ENCODE data around the gene MAD1L1. TPM values are rescaled to one million over a fixed set of nuclear protein-coding genes. Genes with fewer than 3 reads are reported as not detected.
"Not testable (repeated sequence)": the region's sequence is repeated elsewhere in the genome, so short reads cannot be mapped to it uniquely, and the experiment has no call there.

MAD1L1 gene
- polyA plus RNA-seq, 1 experiment: 32.0 TPM

DNA sequence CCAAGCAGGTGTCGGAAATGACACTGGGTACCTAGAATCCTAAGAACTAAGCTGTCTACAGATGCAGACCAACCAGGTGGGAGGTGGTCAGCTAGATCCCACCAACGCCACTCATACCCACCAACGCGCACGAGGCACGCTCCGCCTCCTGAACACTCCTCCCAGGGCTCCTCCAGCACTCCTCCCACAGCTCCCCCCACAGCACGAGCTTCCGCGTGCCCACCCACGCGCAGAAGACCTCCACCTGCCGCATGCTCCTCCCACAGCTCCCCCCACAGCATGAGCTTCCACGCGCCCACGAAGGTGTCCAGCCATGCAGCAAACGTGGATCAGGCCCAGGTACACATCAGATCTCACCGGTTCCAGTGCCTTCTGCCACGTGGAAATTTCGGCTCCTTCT, 196.0 kb downstream of the MAD1L1 start:
- DNase-seq (ENCODE audit: low read depth): no peak
- Histone ChIP-seq H3K36me3 (ENCODE audit: control insufficient read depth, insufficient read depth, low read length) (no peaks in the 10 kb centered on the region), H3K4me3 (ENCODE audit: low read depth, low read length) (no peak overlapping the region), H3K27me3 (ENCODE audit: control insufficient read depth, insufficient read depth, low read length) (no peaks in the 10 kb centered on the region)
- ChIA-PET POLR2A (no interaction called here), CTCF (no interaction called here)
- no peak for TF ChIP-seq CTCF (IDR thresholded peaks at IDR 0.05; ENCODE audit: insufficient read depth, low read depth, low read length)

DNA sequence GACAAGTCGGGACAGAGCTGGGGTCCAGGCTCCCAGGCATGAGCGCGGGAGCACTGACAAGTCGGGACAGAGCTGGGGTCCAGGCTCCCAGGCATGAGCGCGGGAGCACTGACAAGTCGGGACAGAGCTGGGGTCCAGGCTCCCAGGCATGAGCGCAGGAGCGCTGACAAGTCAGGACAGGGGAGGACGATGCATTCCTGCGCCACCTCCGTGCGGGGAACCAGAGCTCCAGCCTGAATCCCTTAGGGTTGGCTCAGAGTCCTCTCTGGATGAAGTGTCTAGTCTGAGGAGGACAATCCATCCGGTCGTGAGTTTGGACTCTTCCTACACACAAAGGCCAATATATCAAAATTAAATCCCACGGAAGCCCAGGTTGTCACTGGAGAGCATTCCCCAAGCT, 196.5 kb downstream of the MAD1L1 start:
- POLR2A ChIA-PET: interaction anchor here (0.6 kb wide), 1 partner anchor 130 kb away, joined by 3 read pairs; no protein-coding TSS in a partner anchor
- CTCF ChIA-PET: interaction anchor here (0.7 kb wide), 1 partner anchor 312 kb away, joined by 3 read pairs; no protein-coding TSS in a partner anchor
- H3K36me3 ChIP-seq (ENCODE audit: control insufficient read depth, insufficient read depth, low read length): not testable (repeated sequence)

DNA sequence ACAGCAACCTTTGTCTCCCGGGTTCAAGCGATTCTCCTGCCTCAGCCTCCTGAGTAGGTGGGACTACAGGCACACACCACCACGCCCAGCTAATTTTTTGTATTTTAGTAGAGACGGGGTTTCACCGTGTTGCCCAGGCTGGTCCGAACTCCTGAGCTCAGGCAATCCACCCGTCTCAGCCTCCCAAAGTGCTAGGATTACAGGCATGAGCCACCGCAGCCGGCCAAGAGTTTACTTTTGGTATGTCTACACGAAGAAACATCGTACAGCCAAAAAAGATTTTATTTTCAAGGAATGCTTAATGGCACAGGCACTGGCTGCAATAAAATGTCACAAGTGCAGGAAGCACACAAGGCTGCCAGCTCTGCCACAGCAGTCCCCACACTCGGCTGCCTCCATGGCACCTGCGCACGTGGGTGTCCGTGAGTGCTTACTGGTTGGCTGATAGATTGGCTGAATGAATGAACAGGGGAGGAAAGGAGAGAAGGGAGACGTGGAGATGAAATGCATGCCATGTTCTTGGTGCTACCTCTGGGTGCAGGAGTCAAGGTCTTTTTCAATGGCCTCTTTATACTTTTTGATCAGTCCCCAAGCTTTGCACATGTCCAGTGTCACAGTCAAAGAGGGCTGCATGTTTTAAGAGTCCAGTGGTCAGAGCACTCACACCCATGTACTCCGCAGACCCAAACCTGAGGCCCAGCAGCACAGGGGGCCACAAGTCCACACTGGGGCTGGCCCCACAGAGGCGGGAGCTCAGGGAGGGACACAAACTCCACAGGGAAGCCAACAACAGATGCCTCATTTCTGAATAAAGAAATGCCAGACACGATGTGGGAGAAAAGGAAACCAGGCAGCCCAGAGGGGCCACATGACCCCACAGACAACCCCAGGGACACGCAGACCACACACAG, 198.2 kb downstream of the MAD1L1 start:
- Histone ChIP-seq H3K4me3 (ENCODE audit: low read depth, low read length) (no peak overlapping the region), H3K27me3 (ENCODE audit: control insufficient read depth, insufficient read depth, low read length) (no peaks in the 10 kb centered on the region), H3K36me3 (ENCODE audit: control insufficient read depth, insufficient read depth, low read length) (no peaks in the 10 kb centered on the region)
- CTCF ChIA-PET: no interaction called here
- POLR2A ChIA-PET: no interaction called here
- no peak for DNase-seq (ENCODE audit: low read depth)
- TF ChIP-seq CTCF (IDR thresholded peaks at IDR 0.05; ENCODE audit: insufficient read depth, low read depth, low read length): no peak

More for the DNA sequence above, 196.5 kb downstream of the MAD1L1 start:
- DNase-seq (ENCODE audit: low read depth); H3K4me3 ChIP-seq (ENCODE audit: low read depth, low read length); H3K27me3 ChIP-seq (ENCODE audit: control insufficient read depth, insufficient read depth, low read length): not testable (repeated sequence)

- TF ChIP-seq CTCF (IDR thresholded peaks at IDR 0.05; ENCODE audit: insufficient read depth, low read depth, low read length): no peak
- H3K36me3 ChIP-seq (ENCODE audit: control insufficient read depth, insufficient read depth, low read length): no peaks in the 10 kb centered on the region
- CTCF ChIA-PET: no interaction called here
- DNase-seq (ENCODE audit: low read depth): no peak
- POLR2A ChIA-PET: no interaction called here
- no peak overlapping the region for H3K4me3 ChIP-seq (ENCODE audit: low read depth, low read length)
- H3K27me3 ChIP-seq (ENCODE audit: control insufficient read depth, insufficient read depth, low read length): no peaks in the 10 kb centered on the region
Observed at GRCh38 chr7:2033586-2034135, 199.1 kb downstream of the MAD1L1 start.

GRCh38 chr7:2032876-2033407, 199.8 kb downstream of the MAD1L1 start:
- ChIA-PET POLR2A (no interaction called here), CTCF (no interaction called here)
- no peak for TF ChIP-seq CTCF (IDR thresholded peaks at IDR 0.05; ENCODE audit: insufficient read depth, low read depth, low read length)
- no peaks in the 10 kb centered on the region for H3K27me3 ChIP-seq (ENCODE audit: control insufficient read depth, insufficient read depth, low read length)
- H3K36me3 ChIP-seq (ENCODE audit: control insufficient read depth, insufficient read depth, low read length): no peaks in the 10 kb centered on the region
- no peak for DNase-seq (ENCODE audit: low read depth)
- H3K4me3 ChIP-seq (ENCODE audit: low read depth, low read length): no peak overlapping the region
